Fibroblast of mammary gland (primary cell): ENCODE measurements around the gene CNPY1.

Source experiments
- DNase-seq: peaks from one replicate; pipeline ENCODE4 v3.0.0-alpha.2; 2010; ENCODE audit warnings: low read depth
- H3K4me3 ChIP-seq: 2 replicates; pipeline ENCODE4 v1.5.1; 2011; ENCODE audit warnings: low read depth, mild to moderate bottlenecking, low read length, moderate library complexity; ENCODE audit not compliant: control insufficient read depth
- CTCF ChIP-seq: conservative IDR thresholded peaks from 2 replicates; pipeline ENCODE4 v1.5.1; 2011; ENCODE audit warnings: low read depth, low read length, inconsistent platforms; ENCODE audit not compliant: control insufficient read depth, insufficient read depth

The CNPY1 gene

DNA sequence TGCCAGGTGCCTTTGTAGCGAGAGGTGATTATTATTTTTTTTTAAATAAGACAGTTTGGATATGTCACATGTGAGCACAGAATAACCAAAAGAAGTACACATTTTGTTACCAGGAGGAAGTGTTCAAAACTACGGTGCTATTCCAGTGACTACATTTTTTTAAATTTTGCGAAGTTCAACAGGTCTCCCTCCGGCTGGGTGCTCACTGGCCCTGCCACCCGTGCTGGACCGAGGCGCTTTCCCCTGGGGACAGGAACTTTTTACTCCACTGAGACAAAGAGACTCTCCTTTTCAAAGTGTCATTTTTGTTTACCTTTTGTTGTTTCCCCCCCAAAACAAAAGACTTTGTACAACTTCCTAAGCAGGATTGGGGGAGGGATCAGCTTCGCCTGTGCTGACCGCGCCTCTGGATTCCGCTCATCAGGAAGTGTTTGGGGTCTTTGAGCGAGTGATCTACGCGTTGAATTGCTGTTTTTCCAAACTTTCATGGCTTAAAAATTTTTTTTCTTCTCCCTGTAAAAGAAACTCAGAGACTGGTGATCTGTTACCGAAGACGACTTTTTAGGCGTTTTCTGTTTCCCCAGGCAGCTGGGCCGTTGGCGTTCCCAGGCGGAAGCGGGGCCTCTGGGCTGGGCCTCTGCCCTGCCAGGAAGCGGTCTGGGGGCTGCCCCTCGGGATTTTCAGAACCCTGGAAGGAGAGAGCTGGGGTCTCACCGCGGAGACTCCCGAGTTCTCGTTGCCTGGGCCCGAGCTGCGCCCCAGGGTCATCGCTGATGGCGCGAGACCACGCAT lies 81.2 kb downstream of the CNPY1 start:
- no peak for DNase-seq
- H3K4me3 ChIP-seq: no peak overlapping the region
- no peak for TF ChIP-seq CTCF

DNA sequence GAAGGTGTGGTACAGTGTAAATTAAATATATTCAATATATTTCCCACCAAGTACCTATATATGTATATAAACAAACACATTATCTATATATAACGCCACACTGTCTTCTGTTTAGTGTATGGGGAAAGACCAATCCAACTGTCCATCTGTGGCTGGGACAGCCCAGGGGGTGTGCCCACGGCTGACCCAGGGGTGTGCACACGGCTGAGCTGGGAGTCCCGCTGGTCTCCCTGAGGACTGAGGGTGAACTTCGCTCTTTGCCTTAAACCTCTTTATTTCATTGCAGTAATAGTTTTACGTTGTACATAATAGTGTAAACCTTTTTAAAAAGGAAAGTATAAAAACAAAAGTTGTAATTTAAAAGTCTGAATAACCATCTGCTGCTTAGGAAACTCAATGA lies 82.2 kb downstream of the CNPY1 start:
- no peak for TF ChIP-seq CTCF
- H3K4me3 ChIP-seq: no peak overlapping the region
- no peak for DNase-seq

DNA sequence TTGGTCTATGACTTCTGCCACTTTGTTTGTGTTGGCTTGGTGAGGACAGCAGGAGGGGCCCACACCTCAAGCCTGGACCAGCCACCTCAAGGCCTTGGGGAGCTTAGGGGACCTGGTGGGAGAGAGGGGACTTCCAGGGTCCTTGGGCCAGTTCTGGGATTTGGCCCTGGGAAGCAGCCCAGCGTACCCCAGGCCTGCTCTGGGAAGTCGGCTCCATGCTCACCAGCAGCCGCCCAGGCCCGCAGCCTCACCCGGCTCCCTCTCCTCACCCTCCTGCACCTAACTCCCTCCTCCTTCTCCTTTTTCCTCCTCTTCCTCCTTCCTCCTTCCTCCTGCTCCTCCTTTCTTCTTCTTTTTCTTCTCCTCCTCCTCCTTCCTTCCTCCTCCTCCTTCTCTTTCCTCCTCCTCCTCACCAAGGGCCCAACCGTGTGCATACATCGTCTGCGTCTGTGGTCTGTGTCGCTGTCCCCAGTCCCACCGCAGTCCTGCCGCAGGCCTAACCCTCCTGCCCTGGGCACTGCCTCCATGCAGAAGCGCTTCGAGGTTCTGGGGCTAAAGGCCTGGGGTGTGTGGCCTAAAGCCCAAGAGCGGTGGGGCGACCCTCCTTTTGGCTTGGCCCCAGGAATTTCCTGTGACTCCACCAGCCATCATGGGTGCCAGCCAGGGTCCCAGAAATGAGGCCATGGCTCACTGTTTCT lies 83.1 kb downstream of the CNPY1 start:
- DNase-seq: no peak
- TF ChIP-seq CTCF: no peak
- H3K4me3 ChIP-seq: no peak overlapping the region

DNA sequence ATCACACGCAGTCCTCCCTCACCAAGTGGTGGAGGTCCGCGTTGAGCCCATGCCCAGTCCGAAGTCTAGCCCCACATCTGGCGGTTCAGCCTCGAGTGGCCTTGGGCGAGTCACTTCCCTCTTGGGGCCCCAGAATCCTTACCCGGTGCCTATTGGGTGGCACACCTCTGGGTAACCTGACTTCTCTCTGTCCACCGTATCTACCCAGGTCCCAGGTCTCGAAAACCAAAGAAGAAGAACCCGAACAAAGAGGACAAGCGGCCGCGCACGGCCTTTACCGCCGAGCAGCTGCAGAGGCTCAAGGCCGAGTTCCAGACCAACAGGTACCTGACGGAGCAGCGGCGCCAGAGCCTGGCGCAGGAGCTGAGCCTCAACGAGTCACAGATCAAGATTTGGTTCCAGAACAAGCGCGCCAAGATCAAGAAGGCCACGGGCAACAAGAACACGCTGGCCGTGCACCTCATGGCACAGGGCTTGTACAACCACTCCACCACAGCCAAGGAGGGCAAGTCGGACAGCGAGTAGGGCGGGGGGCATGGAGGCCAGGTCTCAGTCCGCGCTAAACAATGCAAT lies 84.1 kb downstream of the CNPY1 start:
- no peak for DNase-seq
- no peak overlapping the region for H3K4me3 ChIP-seq
- no peak for TF ChIP-seq CTCF

DNA sequence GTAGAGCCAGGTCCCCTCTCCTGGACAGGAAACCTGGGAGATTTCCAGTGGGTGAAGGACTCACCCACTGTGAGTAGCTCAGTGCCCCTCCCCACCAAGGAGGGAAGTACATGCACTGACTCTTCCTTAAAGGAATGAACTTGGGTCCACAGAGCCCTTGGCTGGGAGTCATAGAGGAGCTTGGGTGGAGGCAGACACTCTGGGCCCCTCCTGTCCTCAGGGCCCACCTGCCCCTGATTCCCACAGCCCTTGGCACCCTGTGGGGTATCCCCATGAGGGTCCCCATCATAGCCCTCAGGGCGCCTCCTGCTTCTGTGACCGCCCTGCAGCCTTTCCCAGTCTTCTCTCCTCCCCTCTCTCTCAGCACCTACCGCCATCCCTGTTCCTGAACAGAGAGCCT lies 84.7 kb downstream of the CNPY1 start:
- no peak for DNase-seq
- H3K4me3 ChIP-seq: no peak overlapping the region
- TF ChIP-seq CTCF: no peak

DNA sequence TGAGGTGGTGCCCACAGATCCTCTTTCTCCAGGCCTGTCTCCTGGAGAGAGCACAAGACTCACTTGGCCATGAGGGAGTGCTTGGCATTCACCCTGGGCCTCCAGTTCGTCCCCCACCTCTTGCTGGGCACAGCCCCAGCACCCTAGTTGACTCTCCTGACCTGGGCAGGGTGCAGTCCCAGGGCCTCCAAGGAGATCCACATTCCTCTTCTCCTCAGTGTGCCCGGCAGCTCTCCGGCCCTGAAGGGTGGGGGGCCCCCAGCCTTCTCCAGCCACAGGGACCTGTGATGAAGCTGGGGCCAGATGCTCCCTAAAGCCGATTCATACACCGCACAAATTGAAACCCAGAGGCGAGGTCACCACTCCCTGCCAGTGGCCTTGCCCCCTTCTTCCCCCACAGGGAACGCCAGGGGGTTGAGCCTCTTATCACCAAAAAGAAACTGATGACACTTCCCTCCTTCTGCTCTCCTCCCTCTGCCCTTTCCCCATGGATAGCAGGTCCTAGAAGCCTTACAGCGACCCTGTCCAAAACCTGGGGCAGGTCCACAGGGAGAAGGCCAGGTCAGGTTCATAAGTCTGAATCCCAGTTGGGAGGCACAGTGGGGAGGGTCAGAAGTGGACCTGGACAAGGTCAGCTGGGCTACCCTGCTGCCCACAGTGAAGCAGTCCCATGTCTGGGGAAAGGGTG lies 85.3 kb downstream of the CNPY1 start:
- H3K4me3 ChIP-seq: no peak overlapping the region
- DNase-seq: no peak
- TF ChIP-seq CTCF: no peak
